GM12891 (cell line): ENCODE measurements around the gene ZNF446.

ENCODE experiments used
- POLR2A ChIP-seq: IDR thresholded peaks from 2 replicates; pipeline ENCODE4 v1.6.1; 2011; ENCODE audit warnings: low read depth, low read length, control low read depth
- POLR2AphosphoS5 ChIP-seq: IDR thresholded peaks from 2 replicates; pipeline ENCODE4 v1.6.1; 2011; ENCODE audit warnings: low read depth, low read length, control low read depth
- TAF1 ChIP-seq: IDR thresholded peaks from 2 replicates; pipeline ENCODE4 v1.6.1; 2011; ENCODE audit warnings: low read depth, low read length, control low read depth

- TF ChIP-seq POLR2A (no peak), POLR2AphosphoS5 (no peak), TAF1 (no peak)
Measured at GRCh38 chr19:58455306-58455705, 20.8 kb upstream of the ZNF446 start.
